Measurements from ENCODE around the gene UGT1A8. TPM values are rescaled to one million over a fixed set of nuclear protein-coding genes. Genes with fewer than 3 reads are reported as not detected.

UGT1A8 gene
- total and polyA plus RNA-seq, 12 donors, result 0.05 TPM; not detected in 11

DNA sequence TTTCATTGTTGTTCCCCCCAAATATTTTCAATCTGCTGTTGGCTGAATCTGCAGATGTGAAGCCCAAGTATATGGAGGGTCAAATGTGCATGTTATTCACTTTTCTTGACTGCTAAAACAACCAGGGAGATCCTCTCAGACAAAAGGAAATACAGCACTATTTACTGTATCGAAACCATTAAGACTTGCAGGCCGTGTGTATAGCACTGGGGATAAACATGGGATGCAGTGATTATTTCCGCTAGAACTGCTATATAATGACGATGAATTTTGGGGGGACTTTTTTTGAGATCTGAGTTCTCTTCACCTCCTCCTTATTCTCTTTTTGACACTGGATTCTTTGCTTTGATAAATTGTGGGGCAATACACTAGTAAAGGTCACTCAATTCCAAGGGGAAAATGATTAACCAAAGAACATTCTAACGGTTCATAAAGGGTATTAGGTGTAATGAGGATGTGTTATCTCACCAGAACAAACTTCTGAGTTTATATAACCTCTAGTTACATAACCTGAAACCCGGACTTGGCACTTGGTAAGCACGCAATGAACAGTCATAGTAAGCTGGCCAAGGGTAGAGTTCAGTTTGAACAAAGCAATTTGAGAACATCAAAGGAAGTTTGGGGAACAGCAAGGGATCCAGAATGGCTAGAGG, 139.1 kb downstream of the UGT1A8 start:
- no peak overlapping the region for H3K27ac ChIP-seq
- no peaks in the 10 kb centered on the region for H3K27me3 ChIP-seq
- H3K4me1 ChIP-seq (replicated peaks in 1 of 2), result no peaks in the 10 kb centered on the region
- H3K4me3 ChIP-seq, result no peak overlapping the region
- H3K9me3 ChIP-seq (replicated peaks in 1 of 3), result no peaks in the 10 kb centered on the region
- intact Hi-C loops (cut with DNase I), result no loop called here
- DNase-seq, result no peak
- 68 to 77% (median 72%) methylated on average over 7 of the region's 7 CpGs for WGBS, 4 donors
- TF ChIP-seq POLR2A (IDR thresholded peaks at IDR 0.05), result no peak
- TF ChIP-seq, protein P1, sequence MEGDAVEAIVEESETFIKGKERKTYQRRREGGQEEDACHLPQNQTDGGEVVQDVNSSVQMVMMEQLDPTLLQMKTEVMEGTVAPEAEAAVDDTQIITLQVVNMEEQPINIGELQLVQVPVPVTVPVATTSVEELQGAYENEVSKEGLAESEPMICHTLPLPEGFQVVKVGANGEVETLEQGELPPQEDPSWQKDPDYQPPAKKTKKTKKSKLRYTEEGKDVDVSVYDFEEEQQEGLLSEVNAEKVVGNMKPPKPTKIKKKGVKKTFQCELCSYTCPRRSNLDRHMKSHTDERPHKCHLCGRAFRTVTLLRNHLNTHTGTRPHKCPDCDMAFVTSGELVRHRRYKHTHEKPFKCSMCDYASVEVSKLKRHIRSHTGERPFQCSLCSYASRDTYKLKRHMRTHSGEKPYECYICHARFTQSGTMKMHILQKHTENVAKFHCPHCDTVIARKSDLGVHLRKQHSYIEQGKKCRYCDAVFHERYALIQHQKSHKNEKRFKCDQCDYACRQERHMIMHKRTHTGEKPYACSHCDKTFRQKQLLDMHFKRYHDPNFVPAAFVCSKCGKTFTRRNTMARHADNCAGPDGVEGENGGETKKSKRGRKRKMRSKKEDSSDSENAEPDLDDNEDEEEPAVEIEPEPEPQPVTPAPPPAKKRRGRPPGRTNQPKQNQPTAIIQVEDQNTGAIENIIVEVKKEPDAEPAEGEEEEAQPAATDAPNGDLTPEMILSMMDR (IDR thresholded peaks at IDR 0.05), result no peak
- no peaks in the 10 kb centered on the region for H3K36me3 ChIP-seq (replicated peaks in 1 of 2)

- Histone ChIP-seq H3K4me1 (replicated peaks in 1 of 2) (no peaks in the 10 kb centered on the region), H3K36me3 (replicated peaks in 1 of 2) (no peaks in the 10 kb centered on the region), H3K9me3 (replicated peaks in 1 of 3) (no peaks in the 10 kb centered on the region), H3K27me3 (no peaks in the 10 kb centered on the region), H3K27ac (no peak overlapping the region), H3K4me3 (no peak overlapping the region)
- DNase-seq, result no peak
- intact Hi-C loops (cut with DNase I), result no loop called here
- TF ChIP-seq, protein P1 (IDR thresholded peaks at IDR 0.05), result no peak
- TF ChIP-seq POLR2A (IDR thresholded peaks at IDR 0.05), result no peak
These were observed 140.7 kb downstream of the UGT1A8 start for GRCh38 chr2:233758141-233758540.

- Histone ChIP-seq H3K27ac (no peak overlapping the region), H3K36me3 (replicated peaks in 1 of 2) (no peaks in the 10 kb centered on the region), H3K4me3 (no peak overlapping the region), H3K9me3 (replicated peaks in 1 of 3) (no peaks in the 10 kb centered on the region), H3K27me3 (no peaks in the 10 kb centered on the region), H3K4me1 (replicated peaks in 1 of 2) (no peaks in the 10 kb centered on the region)
- no peak for DNase-seq
- 83 to 88% (median 87%) methylated on average over 2 of the region's 2 CpGs for WGBS, 4 donors
- TF ChIP-seq POLR2A (IDR thresholded peaks at IDR 0.05), result no peak
- TF ChIP-seq, protein P1 (IDR thresholded peaks at IDR 0.05), result no peak
- intact Hi-C loops (cut with DNase I), result no loop called here
These were observed 141.4 kb downstream of the UGT1A8 start for GRCh38 chr2:233758849-233759248.

- no peak for DNase-seq
- H3K27ac ChIP-seq, result no peak within 1 kb of the TSS
- H3K4me1 ChIP-seq (replicated peaks in 1 of 2), result no peaks in the 10 kb centered on the region
- peaks cover 5% of the 10 kb centered on the region for H3K27me3 ChIP-seq
- TF ChIP-seq POLR2A (IDR thresholded peaks at IDR 0.05), result no peak
- H3K4me3 ChIP-seq, result no peak within 1 kb of the TSS
- no peaks in the 10 kb centered on the region for H3K36me3 ChIP-seq (replicated peaks in 1 of 2)
- no peaks in the 10 kb centered on the region for H3K9me3 ChIP-seq (replicated peaks in 1 of 3)
- intact Hi-C loops (cut with DNase I), result no loop called here
- WGBS, 4 donors, result 88 to 96% (median 92%) methylated on average over 5 to 6 of the region's 6 CpGs
These were observed 142.6 kb downstream of the UGT1A8 start, which contains the start of gene UGT1A1 for GRCh38 chr2:233760043-233760442. TSS of gene UGT1A1 (plus strand) at chr2:233760270. CDS start at chr2:233760288, 18 bp downstream.

Measured in adrenal gland (tissue), 12 donors.